GM19193 (cell line): ENCODE measurements around the gene IGSF5.

Experiments used
- POLR2A ChIP-seq: IDR thresholded peaks from 4 replicates; pipeline ENCODE4 v1.6.1; 2011; ENCODE audit not compliant: insufficient read depth, insufficient read length; ENCODE audit errors: extremely low read depth

The IGSF5 gene

DNA sequence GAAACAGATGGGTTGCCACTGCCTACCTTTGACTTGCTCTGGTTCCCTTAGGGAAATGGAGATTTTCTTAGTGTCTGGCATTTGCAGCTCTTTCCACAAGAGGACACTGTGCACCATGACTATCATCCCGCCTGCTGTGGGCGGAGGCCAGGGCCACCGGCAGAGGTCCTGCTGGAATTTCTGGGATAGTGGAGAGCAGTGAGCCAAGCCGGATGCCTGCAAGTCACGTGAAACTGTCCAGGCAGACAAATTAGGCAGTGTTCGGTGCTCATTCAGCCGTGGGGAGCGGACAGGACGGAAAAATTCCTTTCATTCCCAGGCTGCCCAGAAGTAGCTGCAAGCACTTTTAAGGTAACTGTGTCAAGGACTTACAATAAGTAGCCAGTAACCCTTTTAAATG, 43.4 kb downstream of the IGSF5 start:
- TF ChIP-seq POLR2A: no peak

DNA sequence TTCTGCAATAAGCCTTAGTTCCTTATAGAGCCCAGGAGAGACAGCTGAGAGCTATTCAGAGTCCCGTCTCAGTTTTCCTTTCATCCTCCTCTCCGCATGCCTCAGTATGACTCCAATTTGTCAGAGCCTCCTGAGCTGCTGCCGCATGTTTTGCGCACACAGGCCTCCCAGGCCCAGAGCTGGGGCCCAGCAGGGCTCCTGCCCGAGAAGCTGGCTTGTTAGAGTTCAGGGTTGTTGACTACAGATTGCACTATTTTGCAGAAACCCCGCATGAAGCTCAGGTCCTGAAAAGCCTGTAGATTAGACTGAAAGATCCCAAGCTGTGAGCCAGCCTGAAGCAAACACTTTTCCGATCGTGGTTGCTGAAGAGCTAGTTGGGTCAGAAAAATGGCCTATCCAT, 51.5 kb downstream of the IGSF5 start:
- TF ChIP-seq POLR2A: no peak

DNA sequence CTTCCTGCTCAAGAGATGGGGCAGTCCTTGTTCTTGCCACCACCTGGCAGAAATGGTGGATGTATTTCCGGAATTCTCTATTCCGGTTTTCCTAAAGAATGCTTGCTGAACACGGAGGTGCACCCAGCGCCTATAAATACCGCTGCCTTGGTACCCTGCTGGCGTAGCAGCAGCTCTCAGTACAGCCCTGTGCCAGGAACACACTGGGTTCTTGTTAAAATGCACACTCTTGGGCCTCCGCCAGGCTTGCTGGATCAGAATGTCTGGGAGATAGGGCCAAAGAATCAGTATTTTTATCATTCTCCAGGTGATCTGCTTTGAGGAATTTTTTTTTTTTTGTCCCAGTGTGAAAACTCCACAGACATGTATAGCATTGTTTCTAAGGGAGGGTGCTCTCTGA, 54.2 kb downstream of the IGSF5 start:
- no peak for TF ChIP-seq POLR2A

DNA sequence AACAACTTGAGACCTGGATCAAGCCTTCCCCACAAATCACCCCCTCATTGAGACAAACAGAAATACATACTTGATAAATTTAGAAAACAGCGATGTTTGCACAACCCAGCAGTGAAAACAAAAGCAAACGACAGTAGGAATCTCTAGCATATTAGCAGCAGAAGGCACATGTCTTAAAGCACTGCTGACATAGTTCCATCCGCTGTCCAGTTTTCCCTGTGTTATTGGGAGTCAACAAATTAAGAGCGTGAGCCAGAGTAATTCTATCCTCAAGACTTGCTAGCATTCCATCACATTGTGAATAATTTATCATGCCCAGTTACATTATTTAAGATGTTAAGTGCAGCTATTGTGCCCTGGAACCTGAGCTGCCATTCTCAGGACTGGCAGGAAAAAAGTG, 55.3 kb downstream of the IGSF5 start:
- no peak for TF ChIP-seq POLR2A

DNA sequence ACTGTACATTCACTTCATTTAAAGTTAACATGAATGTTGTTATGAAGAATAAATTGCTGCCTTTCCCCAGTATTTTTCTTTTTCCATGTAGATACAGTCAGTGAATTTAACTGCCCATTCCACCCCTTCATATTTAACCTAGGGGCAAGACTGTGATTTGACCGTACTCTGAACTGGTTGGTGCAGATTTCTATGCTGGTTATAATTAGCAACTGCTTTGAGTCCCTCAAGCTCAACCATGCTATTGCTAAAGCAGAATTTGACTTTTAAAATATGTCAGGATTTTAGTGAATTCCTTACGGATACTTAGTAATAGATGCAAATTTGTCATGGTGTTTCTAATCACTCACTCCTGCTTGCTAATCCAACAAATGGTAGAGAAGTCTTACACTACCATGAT, 57.2 kb downstream of the IGSF5 start:
- no peak for TF ChIP-seq POLR2A

DNA sequence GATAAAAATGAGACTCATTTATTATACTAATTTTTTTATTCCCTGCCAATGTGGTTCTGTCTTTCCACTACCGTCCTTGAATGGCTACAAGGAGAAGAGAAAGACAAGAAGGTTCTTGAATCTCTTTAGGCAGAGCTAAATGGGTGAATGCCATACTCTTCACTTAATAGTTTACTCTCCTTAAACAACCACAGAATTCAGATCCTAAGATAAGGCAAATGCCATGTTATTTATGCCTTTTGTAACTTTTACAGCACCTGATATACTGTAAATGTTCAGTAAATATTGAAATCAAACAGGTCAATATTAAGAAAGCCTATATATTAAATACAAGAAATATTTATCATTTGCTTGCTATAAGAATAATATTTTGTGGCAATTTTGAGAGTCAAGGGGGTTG, 58.4 kb downstream of the IGSF5 start:
- no peak for TF ChIP-seq POLR2A

DNA sequence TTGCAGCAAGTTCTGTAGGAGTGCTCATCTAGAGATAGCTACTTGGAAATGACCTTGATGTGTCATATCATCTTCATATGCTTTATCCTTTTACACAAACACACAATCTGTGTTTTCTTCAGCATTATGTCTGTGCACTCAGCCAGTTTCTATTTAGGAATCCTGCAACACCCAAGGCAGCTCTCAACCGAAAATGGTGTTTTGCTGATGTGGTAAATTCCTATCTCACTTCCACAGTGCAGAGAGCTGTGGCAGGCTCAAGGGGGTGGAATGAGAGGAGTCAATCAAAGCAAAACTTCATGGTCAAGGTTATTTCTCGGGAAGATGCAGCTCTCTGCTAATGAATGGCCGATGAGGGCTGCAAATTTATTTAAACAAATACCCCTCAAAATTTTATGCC, 59.3 kb downstream of the IGSF5 start:
- no peak for TF ChIP-seq POLR2A

DNA sequence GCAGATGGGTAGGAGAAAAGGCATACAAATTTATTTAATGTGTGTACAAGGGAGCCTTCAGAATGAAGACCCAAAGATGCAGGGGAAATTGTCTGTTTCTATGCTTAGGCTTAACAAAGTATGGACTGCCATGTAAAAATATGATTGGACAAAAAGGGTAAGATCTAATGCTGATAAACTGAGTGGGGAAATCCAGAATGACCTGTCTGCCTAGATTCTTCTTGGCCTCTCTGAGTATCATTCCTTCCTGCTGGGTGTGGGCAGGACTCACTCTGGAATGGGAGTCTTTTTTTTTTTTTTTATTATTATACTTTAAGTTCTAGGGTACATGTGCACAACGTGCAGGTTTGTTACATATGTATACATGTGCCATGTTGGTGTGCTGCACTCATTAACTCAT, 61.0 kb downstream of the IGSF5 start:
- no peak for TF ChIP-seq POLR2A

DNA sequence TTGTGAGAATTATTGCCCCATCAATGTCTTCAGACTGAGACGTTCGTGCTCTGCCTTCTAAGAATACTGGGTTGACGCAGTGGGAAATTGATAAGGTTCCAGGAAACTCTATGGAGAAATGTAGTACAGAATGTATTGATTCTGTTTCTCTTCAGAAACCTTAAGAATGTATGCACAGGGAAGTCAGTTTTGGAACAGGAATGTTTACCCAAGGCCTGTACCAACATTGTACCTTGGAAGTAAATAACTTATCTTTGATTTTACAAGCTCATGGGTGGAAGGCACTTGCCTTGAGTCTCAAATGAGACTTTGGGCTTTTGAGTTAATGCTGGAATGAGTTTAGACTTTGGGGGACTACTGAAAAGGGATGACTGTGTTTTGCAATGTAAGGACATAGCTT, 62.8 kb downstream of the IGSF5 start:
- no peak for TF ChIP-seq POLR2A

DNA sequence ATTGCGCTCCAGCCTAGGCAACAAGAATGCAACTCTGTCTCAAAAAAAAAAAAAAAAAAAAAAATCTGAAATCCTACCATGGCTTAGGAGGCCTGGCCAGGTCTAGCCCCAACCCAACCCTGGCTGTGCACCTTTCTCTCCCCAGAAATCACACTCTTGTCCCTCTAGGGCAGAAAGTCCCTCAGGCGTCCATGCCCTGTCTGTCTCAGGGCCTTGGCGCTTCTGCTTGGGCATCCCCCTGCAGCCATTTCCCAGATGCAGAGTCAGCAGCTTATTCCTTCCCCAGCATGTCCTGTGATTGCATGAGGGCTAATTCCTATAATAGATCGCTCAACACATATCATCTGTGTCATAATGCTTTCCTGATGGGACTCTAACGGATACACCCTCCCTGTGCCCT, 65.0 kb downstream of the IGSF5 start:
- TF ChIP-seq POLR2A: no peak

DNA sequence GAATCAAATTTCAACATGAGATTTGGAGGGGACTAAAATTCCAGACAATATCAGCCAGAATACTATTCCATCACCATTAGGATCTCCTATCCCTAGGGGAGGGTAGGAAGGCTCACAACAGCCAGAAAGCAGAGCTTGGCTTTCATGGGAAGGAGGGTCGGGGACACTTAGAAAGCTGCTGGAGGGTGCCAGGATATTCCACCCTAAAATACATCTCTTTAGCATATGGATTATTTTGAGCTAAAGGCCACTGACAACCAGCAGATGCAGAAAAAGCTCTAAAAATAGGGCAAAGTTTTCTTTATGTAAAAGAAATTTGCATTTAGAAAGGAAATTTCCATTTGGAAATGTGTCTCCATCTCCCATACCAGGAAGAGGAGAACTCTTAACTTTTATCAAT, 68.0 kb downstream of the IGSF5 start:
- TF ChIP-seq POLR2A: no peak

DNA sequence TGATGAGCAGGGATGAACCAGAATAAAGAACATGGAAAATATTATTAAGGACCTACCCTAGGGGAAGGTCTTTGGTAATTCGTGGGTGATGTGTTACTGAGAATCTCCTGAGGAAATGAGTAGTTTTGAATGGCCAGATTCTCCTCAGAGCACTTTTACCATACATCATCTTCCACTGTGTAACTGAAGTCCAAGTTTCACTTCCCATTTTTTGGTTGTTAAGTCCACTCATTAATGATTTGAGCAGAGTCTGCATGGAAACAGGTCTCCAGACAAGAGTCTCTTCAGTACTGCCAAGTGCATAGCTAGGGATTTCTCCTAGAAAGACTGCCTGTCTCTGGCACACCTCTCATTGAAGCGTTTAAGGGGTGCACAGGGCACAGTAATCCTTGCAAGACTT, 73.6 kb downstream of the IGSF5 start:
- no peak for TF ChIP-seq POLR2A

DNA sequence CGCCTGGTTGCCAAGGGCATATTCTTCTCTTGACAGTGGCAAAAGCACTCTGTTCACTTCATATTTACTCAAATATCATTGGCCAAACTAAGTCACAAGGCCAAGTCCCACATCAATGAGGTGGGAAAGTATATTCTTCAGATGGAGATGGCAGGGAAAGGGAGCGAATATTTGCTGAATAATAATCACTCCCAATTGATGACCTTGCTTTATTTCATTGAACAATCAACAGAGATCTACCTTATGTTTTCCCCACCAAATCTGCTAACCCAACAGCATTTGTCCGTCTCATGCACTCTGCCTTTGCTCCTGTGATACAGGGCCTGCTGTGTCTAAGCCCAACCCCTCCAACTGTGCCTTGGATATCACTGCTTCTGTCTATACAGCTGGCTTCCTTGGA, 77.1 kb downstream of the IGSF5 start:
- no peak for TF ChIP-seq POLR2A

DNA sequence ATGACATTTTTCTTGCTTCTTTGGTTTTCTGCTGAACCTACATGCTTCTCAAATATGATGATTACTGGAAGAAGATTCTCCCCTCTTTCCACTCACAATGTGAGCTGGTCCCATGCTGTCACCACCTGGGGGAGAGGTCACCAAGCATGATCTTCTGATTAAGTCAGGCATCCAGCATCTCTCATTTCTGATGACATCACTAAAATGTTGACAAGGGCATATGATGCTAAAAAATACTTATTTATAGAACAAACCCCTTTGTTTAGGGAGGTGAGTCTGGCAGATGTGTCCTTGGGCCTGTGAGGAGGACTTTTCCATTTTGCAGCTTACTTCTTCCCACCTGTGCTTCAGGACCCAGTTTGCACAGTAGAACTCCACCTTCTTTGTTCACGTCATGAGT, 80.3 kb downstream of the IGSF5 start:
- no peak for TF ChIP-seq POLR2A

DNA sequence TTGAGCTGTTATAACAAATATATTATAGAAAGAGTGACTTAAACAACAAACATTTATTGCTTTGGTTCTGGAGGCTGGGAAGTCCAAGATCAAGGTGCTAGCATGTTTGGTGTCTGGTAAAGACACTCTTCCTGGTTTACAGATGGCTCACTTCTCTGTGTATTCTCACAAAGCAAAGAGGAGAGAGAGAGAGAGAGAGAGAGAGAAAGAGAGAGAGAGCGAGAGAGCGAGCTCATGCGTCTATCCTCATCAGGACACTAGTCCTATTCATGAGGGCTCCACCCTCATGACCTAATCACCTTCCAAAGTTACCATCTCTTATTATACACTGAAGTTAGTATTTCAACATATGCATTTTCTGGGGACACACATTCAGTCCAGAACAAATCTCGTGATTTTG, 89.6 kb downstream of the IGSF5 start:
- TF ChIP-seq POLR2A: no peak

DNA sequence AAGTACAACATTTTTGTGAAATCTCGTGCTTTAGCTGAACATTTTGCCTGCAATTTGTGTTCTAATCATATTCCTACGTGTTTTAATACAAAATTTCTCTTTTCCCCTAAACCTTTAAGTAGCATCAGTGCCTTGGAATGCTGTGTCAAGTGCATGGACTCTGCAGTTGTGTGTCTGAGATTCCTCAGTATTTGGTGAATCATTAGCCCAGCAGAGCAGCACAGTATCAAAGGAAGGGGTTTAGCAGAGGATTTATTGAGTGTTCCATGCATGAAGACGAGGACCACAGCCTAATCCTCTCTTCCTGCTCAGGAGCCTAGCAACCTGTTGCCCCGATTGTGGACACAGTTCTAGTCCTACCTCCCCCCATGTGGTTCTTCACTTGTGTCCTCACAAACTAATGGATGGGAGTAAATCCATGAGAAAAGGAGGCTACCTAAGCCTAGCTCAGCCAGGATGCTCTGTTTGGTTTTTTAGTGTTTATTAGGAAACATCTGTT, 92.9 kb downstream of the IGSF5 start:
- no peak for TF ChIP-seq POLR2A

DNA sequence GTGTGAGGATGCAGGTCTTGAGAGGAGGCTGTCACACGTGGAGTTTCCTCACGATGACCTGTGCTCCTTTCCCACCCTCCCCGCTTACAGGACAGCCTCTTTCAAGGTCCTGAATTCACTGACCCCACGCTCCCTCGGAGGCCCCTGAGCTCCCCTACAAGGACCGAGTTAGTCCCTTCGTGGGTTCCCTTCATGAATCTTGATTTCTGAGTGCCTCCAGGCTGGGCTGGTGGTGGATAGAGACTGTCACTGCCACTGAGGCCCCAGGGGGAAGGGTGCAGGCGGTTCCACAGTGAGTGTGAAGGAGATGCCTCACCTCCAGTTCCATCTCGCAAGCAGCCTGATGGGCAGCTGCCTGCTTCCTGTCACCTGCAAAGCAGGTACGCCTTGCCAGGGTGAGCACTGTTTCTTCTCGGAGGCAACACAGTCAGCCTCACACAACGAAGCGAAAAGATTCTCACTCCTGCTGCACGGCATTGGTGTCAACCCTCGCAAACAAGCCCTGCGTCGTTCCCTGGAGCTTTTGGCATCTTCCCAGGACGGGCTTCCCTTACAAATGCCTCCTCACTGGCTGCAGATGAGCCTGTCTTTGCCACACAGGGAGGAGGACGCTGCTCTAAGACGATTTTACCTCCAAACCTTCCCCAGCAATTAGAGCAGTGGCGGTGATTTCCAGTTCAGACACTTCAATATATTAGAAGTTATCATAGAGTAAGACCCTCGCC, 95.6 kb downstream of the IGSF5 start:
- no peak for TF ChIP-seq POLR2A
